ENCODE data around the gene HEBP2.
A peak's percentile ranks its signal among the peaks of the same experiment; 100 is the strongest.
"Not testable (repeated sequence)": the region's sequence is repeated elsewhere in the genome, so short reads cannot be mapped to it uniquely, and the experiment has no call there.

The HEBP2 gene

DNA sequence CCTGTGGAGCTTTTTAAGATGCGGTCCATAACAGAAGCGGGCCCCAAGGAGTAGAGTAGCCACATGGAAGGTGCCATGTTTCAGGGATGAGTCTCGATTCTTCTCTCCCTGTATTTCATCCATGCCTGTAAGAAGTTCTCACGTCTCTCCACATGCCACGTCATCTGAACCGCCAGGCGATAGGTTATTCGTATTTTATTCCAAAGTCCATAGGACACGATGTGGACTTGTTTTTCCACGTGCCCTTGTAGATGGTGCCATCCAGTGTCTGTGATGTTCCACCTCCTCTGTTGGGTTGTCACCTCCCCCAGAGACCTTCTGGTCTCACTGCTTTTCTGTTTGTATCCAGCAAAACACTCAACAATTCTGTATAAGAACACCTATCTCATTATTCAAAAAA, 17.6 kb downstream of the HEBP2 start:
- no peak for ATAC-seq
- TF ChIP-seq ZNF8 (CRISPR knock-in tag; IDR thresholded peaks at IDR 0.05), result no peak
- no peak for TF ChIP-seq ARNTL (CRISPR knock-in tag; IDR thresholded peaks at IDR 0.05; ENCODE audit: borderline replicate concordance, low read depth)
- no peak for TF ChIP-seq ZNF70 (CRISPR knock-in tag; IDR thresholded peaks at IDR 0.05)
- TF ChIP-seq, protein P1, sequence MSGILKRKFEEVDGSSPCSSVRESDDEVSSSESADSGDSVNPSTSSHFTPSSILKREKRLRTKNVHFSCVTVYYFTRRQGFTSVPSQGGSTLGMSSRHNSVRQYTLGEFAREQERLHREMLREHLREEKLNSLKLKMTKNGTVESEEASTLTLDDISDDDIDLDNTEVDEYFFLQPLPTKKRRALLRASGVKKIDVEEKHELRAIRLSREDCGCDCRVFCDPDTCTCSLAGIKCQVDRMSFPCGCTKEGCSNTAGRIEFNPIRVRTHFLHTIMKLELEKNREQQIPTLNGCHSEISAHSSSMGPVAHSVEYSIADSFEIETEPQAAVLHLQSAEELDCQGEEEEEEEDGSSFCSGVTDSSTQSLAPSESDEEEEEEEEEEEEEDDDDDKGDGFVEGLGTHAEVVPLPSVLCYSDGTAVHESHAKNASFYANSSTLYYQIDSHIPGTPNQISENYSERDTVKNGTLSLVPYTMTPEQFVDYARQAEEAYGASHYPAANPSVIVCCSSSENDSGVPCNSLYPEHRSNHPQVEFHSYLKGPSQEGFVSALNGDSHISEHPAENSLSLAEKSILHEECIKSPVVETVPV (CRISPR knock-in tag; IDR thresholded peaks at IDR 0.05), result no peak
- no peak for TF ChIP-seq CSDC2 (CRISPR knock-in tag; IDR thresholded peaks at IDR 0.05)
- TF ChIP-seq ZNF565 (CRISPR knock-in tag; conservative IDR thresholded peaks at IDR 0.05; ENCODE audit: low read depth), result no peak
- TF ChIP-seq GLIS3 (CRISPR knock-in tag; IDR thresholded peaks at IDR 0.05), result no peak
- no peak for TF ChIP-seq PPARA (CRISPR knock-in tag; IDR thresholded peaks at IDR 0.05; ENCODE audit: borderline replicate concordance)
- no peak for TF ChIP-seq TCF4 (CRISPR knock-in tag; IDR thresholded peaks at IDR 0.05; ENCODE audit: borderline replicate concordance)
- TF ChIP-seq, protein P2, sequence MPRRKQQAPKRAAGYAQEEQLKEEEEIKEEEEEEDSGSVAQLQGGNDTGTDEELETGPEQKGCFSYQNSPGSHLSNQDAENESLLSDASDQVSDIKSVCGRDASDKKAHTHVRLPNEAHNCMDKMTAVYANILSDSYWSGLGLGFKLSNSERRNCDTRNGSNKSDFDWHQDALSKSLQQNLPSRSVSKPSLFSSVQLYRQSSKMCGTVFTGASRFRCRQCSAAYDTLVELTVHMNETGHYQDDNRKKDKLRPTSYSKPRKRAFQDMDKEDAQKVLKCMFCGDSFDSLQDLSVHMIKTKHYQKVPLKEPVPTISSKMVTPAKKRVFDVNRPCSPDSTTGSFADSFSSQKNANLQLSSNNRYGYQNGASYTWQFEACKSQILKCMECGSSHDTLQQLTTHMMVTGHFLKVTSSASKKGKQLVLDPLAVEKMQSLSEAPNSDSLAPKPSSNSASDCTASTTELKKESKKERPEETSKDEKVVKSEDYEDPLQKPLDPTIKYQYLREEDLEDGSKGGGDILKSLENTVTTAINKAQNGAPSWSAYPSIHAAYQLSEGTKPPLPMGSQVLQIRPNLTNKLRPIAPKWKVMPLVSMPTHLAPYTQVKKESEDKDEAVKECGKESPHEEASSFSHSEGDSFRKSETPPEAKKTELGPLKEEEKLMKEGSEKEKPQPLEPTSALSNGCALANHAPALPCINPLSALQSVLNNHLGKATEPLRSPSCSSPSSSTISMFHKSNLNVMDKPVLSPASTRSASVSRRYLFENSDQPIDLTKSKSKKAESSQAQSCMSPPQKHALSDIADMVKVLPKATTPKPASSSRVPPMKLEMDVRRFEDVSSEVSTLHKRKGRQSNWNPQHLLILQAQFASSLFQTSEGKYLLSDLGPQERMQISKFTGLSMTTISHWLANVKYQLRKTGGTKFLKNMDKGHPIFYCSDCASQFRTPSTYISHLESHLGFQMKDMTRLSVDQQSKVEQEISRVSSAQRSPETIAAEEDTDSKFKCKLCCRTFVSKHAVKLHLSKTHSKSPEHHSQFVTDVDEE (CRISPR knock-in tag; IDR thresholded peaks at IDR 0.05), result no peak
- TF ChIP-seq, protein P3, sequence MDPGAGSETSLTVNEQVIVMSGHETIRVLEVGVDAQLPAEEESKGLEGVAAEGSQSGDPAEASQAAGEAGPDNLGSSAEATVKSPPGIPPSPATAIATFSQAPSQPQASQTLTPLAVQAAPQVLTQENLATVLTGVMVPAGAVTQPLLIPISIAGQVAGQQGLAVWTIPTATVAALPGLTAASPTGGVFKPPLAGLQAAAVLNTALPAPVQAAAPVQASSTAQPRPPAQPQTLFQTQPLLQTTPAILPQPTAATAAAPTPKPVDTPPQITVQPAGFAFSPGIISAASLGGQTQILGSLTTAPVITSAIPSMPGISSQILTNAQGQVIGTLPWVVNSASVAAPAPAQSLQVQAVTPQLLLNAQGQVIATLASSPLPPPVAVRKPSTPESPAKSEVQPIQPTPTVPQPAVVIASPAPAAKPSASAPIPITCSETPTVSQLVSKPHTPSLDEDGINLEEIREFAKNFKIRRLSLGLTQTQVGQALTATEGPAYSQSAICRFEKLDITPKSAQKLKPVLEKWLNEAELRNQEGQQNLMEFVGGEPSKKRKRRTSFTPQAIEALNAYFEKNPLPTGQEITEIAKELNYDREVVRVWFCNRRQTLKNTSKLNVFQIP (CRISPR knock-in tag; IDR thresholded peaks at IDR 0.05; ENCODE audit: borderline replicate concordance, low read depth), result no peak
- TF ChIP-seq ZFP3 (CRISPR knock-in tag; IDR thresholded peaks at IDR 0.05), result no peak
- no peak for TF ChIP-seq TOX (CRISPR knock-in tag; IDR thresholded peaks at IDR 0.05; ENCODE audit: borderline replicate concordance)
- no peak for TF ChIP-seq ESRRG (CRISPR knock-in tag; IDR thresholded peaks at IDR 0.05)
- TF ChIP-seq, protein P4, sequence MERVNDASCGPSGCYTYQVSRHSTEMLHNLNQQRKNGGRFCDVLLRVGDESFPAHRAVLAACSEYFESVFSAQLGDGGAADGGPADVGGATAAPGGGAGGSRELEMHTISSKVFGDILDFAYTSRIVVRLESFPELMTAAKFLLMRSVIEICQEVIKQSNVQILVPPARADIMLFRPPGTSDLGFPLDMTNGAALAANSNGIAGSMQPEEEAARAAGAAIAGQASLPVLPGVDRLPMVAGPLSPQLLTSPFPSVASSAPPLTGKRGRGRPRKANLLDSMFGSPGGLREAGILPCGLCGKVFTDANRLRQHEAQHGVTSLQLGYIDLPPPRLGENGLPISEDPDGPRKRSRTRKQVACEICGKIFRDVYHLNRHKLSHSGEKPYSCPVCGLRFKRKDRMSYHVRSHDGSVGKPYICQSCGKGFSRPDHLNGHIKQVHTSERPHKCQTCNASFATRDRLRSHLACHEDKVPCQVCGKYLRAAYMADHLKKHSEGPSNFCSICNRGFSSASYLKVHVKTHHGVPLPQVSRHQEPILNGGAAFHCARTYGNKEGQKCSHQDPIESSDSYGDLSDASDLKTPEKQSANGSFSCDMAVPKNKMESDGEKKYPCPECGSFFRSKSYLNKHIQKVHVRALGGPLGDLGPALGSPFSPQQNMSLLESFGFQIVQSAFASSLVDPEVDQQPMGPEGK (CRISPR knock-in tag; IDR thresholded peaks at IDR 0.05; ENCODE audit: borderline replicate concordance), result no peak

DNA sequence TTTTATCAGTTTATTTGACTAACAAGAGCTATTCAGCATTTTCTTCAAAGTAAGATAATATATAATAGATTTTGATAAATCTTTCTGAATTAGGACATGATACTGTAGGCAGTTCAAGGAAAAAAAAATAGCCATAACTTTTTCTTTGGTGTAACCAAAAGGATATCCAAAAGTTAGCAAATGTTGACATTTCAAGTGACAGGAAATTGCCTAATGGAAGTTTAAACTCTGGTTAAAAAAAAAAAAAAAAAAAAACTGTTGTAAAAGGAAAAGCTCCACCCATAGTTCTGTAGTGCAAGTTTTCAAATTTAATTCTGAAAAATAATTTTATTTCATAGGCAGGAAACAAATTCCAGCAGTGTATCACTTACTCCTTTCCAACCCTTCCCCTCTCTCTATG, 18.8 kb downstream of the HEBP2 start:
- TF ChIP-seq, protein P3 (CRISPR knock-in tag; IDR thresholded peaks at IDR 0.05; ENCODE audit: borderline replicate concordance, low read depth), result no peak
- no peak for TF ChIP-seq ZNF8 (CRISPR knock-in tag; IDR thresholded peaks at IDR 0.05)
- no peak for ATAC-seq

DNA sequence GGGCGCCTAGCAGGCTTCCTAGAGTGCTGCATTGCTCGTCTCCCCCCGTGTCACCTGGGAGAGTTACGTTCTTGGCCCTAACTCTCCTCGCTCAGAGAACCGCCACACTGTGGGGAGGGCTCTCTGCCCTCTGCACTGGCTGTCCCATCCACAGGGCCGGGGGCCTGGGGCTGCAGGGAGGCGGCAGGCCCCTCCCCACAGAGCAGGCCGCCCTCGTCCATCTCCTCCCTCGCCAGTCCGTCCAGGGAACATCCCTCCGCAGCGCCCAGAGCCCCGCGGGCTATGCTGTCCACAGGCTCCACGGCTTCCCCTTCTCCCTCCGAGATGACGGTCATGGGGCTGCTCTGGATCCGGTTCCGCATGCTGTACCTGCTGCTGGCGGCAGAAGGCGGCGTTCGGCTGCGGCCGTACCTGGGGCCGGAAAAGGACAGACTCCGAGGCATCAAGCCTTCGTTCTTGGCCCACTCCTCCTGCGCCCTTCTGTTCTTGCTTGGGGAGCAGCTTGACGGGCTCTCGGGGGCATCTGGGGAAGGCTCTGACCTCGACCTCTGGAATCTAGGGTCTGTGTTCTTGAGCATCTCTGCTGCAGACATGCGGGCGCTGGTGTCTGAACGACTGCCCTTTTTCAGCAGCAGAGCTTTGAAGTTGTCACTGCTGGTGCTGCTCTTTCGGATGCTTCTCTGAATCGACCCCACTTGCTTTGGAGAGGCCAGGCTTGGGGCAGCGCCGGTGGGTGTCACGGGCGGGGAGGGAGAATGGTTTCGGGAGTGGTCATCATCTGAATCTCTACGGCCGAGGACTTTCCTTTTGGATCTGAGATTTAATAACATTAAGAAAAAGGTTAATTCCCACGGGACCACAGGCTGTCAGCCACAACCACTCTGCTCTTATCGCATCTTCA, 20.2 kb downstream of the HEBP2 start:
- TF ChIP-seq GLIS3 (CRISPR knock-in tag; IDR thresholded peaks at IDR 0.05), result no peak
- no peak for TF ChIP-seq OSR1 (CRISPR knock-in tag; IDR thresholded peaks at IDR 0.05)
- no peak for TF ChIP-seq ZNF8 (CRISPR knock-in tag; IDR thresholded peaks at IDR 0.05)
- no peak for TF ChIP-seq ZNF565 (CRISPR knock-in tag; conservative IDR thresholded peaks at IDR 0.05; ENCODE audit: low read depth)
- TF ChIP-seq RARB (CRISPR knock-in tag; IDR thresholded peaks at IDR 0.05), result no peak
- TF ChIP-seq TOX (CRISPR knock-in tag; IDR thresholded peaks at IDR 0.05; ENCODE audit: borderline replicate concordance), result no peak
- TF ChIP-seq BACH2 (CRISPR knock-in tag; IDR thresholded peaks at IDR 0.05; ENCODE audit: borderline replicate concordance), result no peak
- TF ChIP-seq, protein P2 (CRISPR knock-in tag; IDR thresholded peaks at IDR 0.05), result no peak
- TF ChIP-seq, protein P5, sequence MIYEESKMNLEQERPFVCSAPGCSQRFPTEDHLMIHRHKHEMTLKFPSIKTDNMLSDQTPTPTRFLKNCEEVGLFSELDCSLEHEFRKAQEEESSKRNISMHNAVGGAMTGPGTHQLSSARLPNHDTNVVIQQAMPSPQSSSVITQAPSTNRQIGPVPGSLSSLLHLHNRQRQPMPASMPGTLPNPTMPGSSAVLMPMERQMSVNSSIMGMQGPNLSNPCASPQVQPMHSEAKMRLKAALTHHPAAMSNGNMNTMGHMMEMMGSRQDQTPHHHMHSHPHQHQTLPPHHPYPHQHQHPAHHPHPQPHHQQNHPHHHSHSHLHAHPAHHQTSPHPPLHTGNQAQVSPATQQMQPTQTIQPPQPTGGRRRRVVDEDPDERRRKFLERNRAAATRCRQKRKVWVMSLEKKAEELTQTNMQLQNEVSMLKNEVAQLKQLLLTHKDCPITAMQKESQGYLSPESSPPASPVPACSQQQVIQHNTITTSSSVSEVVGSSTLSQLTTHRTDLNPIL (CRISPR knock-in tag; IDR thresholded peaks at IDR 0.05; ENCODE audit: low read depth), result no peak
- ATAC-seq, result peak; percentile 72

DNA sequence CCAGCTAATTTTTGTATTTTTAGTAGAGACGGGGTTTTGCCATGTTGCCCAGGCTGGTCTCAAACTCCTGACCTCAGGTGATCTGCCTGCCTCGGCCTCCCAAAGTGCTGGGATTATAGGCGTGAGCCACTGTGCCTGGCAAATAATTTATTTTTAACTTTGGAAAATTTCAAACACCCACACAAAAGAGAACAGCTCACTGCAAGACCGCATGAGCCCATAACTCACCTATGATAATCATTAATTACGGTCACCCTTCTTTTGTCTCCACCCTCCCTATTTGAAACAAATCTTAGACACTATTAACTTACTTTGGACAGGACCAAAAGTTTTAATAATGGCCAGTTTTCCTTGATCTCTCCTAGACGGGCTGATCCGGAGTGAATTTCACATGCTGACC, 21.2 kb downstream of the HEBP2 start:
- ATAC-seq, result not testable (repeated sequence)

Measured in SK-N-SH treated with all-trans-retinoic acid at 6 μM for 48 hours (cell line).